Measurements from ENCODE around the gene IL20RA. TPM values are rescaled to one million over a fixed set of nuclear protein-coding genes. Genes with fewer than 3 reads are reported as not detected.

Gene IL20RA
- total RNA-seq, 1 donor from 2014 or later, result 10.1 TPM

GRCh38 chr6:136995521-136995920, 49.2 kb downstream of the IL20RA start:
- Histone ChIP-seq H3K9me3 (replicated peaks) (no peaks in the 10 kb centered on the region), H3K27ac (replicated peaks) (no peak overlapping the region), H3K4me1 (peaks cover 3% of the 10 kb centered on the region), H3K36me3 (no peaks in the 10 kb centered on the region), H3K27me3 (ENCODE audit: low read depth) (peaks cover 3% of the 10 kb centered on the region), H3K4me3 (no peak overlapping the region)
- no peak for DNase-seq
- intact Hi-C loops (cut with micrococcal nuclease), result no loop called here
- no peak for TF ChIP-seq CTCF (IDR thresholded peaks at IDR 0.05; ENCODE audit: borderline replicate concordance)

- TF ChIP-seq CTCF (IDR thresholded peaks at IDR 0.05; ENCODE audit: borderline replicate concordance), result no peak
- DNase-seq, result no peak
- intact Hi-C loops (cut with micrococcal nuclease), result no loop called here
- Histone ChIP-seq H3K4me1 (peaks cover 10% of the 10 kb centered on the region), H3K27me3 (ENCODE audit: low read depth) (peaks cover 8% of the 10 kb centered on the region), H3K27ac (replicated peaks) (peak overlapping the region; percentile 11), H3K9me3 (replicated peaks) (no peaks in the 10 kb centered on the region), H3K36me3 (no peaks in the 10 kb centered on the region), H3K4me3 (no peak overlapping the region)
Measured at GRCh38 chr6:136994782-136995181, 50.0 kb downstream of the IL20RA start.

GRCh38 chr6:136992113-136992512, 52.7 kb downstream of the IL20RA start:
- Histone ChIP-seq H3K4me1 (peaks cover 17% of the 10 kb centered on the region), H3K27me3 (ENCODE audit: low read depth) (peaks cover 14% of the 10 kb centered on the region), H3K9me3 (replicated peaks) (no peaks in the 10 kb centered on the region), H3K36me3 (no peaks in the 10 kb centered on the region), H3K4me3 (no peak overlapping the region), H3K27ac (replicated peaks) (no peak overlapping the region)
- no peak for DNase-seq
- intact Hi-C loops (cut with micrococcal nuclease), result no loop called here
- TF ChIP-seq CTCF (IDR thresholded peaks at IDR 0.05; ENCODE audit: borderline replicate concordance), result no peak

- H3K4me3 ChIP-seq, result no peak overlapping the region
- no peak overlapping the region for H3K27ac ChIP-seq (replicated peaks)
- peaks cover 17% of the 10 kb centered on the region for H3K4me1 ChIP-seq
- H3K36me3 ChIP-seq, result no peaks in the 10 kb centered on the region
- TF ChIP-seq CTCF (IDR thresholded peaks at IDR 0.05; ENCODE audit: borderline replicate concordance), result no peak
- no peaks in the 10 kb centered on the region for H3K9me3 ChIP-seq (replicated peaks)
- peaks cover 14% of the 10 kb centered on the region for H3K27me3 ChIP-seq (ENCODE audit: low read depth)
- no peak for DNase-seq
- intact Hi-C loops (cut with micrococcal nuclease), result no loop called here
Measured at GRCh38 chr6:136991646-136992045, 53.1 kb downstream of the IL20RA start.

GRCh38 chr6:136990754-136991153, 54.0 kb downstream of the IL20RA start:
- Histone ChIP-seq H3K9me3 (replicated peaks) (no peaks in the 10 kb centered on the region), H3K4me3 (no peak overlapping the region), H3K27ac (replicated peaks) (no peak overlapping the region), H3K27me3 (ENCODE audit: low read depth) (peaks cover 14% of the 10 kb centered on the region), H3K4me1 (peaks cover 17% of the 10 kb centered on the region), H3K36me3 (no peaks in the 10 kb centered on the region)
- no peak for DNase-seq
- intact Hi-C loops (cut with micrococcal nuclease), result no loop called here
- no peak for TF ChIP-seq CTCF (IDR thresholded peaks at IDR 0.05; ENCODE audit: borderline replicate concordance)

- peaks cover 17% of the 10 kb centered on the region for H3K4me1 ChIP-seq
- no peak for DNase-seq
- no peaks in the 10 kb centered on the region for H3K9me3 ChIP-seq (replicated peaks)
- H3K36me3 ChIP-seq, result no peaks in the 10 kb centered on the region
- H3K27me3 ChIP-seq (ENCODE audit: low read depth), result peaks cover 14% of the 10 kb centered on the region
- H3K4me3 ChIP-seq, result peak overlapping the region; percentile 71
- peak overlapping the region; percentile 76 for H3K27ac ChIP-seq (replicated peaks)
- intact Hi-C loops (cut with micrococcal nuclease), result no loop called here
- no peak for TF ChIP-seq CTCF (IDR thresholded peaks at IDR 0.05; ENCODE audit: borderline replicate concordance)
Measured at GRCh38 chr6:136990242-136990578, 54.6 kb downstream of the IL20RA start.
